Activated CD4-positive, alpha-beta T cell treated with anti-CD3 and anti-CD28 coated beads for 36 hours (primary cell): Measurements from ENCODE around the gene KDM5A. TPM values are rescaled to one million over a fixed set of nuclear protein-coding genes. Genes with fewer than 3 reads are reported as not detected.
"Not testable (repeated sequence)": the region's sequence is repeated elsewhere in the genome, so short reads cannot be mapped to it uniquely, and the experiment has no call there.

Source experiments
- ATAC-seq: fragments of 200-7000 bp; cut with Tn5 transposase; one replicate; pipeline ENCODE4 v1.10.0; 2021; ENCODE audit warnings: mild to moderate bottlenecking, moderate library complexity
- CTCF ChIA-PET: fragments of 350-600 bp; sonication (Branson Sonifier 250); formaldehyde crosslinking; loops from one replicate; lab custom pipeline; 2021; ENCODE audit warnings: antibody characterized with exemption; lab: Charles Lee
- POLR2A ChIA-PET: fragments of 350-600 bp; sonication (Branson Sonifier 250); formaldehyde crosslinking; loops from one replicate; lab custom pipeline; 2021; ENCODE audit warnings: antibody characterized with exemption, inconsistent platforms; lab: Charles Lee
- DNase-seq: peaks from one replicate; pipeline ENCODE4 v3.0.0-alpha.2; 2020
- H3K27ac Mint-ChIP-seq: one replicate; pipeline ENCODE4 v1.8.0; 2021; ENCODE audit warnings: mixed read lengths
- H3K27me3 Mint-ChIP-seq: one replicate; pipeline ENCODE4 v1.8.0; 2021; ENCODE audit warnings: mixed read lengths
- H3K36me3 Mint-ChIP-seq: one replicate; pipeline ENCODE4 v1.8.0; 2021; ENCODE audit warnings: low read depth, mixed read lengths
- H3K4me1 Mint-ChIP-seq: one replicate; pipeline ENCODE4 v1.8.0; 2021; ENCODE audit warnings: mixed read lengths
- H3K4me3 Mint-ChIP-seq: one replicate; pipeline ENCODE4 v1.8.0; 2021; ENCODE audit warnings: mild to moderate bottlenecking, moderate library complexity, mixed read lengths
- H3K9me3 Mint-ChIP-seq: one replicate; pipeline ENCODE4 v1.8.0; 2021; ENCODE audit warnings: low read depth, mixed read lengths
- intact Hi-C, 2 experiments: fragments of 100-400 bp; cut with DNase I in 1 of 2; cut with micrococcal nuclease in 1 of 2; formaldehyde crosslinking; loops; one replicate each; pipeline versions ENCODE4 v1.14.2 to v1.15.1; 2022 to 2024; cut with DNase I, micrococcal nuclease
- total RNA-seq, 2 experiments: library from RNA; stranded (reverse); gene quantifications; one replicate each; pipeline ENCODE4 v1.2.3, GENCODE V29; 2021

Gene KDM5A
- total RNA-seq, 2 experiments from 2014 or later: 40.3 to 58.7 TPM

DNA sequence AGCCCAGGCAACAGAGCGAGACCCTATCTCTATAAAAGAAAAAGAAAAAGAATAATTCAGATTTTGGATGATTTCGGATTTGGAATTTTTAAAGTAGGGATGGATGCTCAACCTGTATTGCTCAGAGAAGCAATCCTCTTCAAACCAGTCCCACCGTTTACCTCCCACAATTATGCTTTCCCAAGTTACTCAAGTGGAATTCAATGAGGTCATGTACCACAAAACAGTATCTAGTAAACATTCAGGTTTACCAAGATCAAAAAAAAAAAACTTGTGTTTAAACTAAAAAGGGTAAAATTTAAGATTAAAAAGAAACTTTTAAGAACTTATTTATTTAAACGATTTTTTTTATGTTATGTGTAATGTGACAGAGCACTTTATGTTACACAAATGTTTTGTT, 2.5 kb downstream of the KDM5A start:
- Mint-ChIP-seq H3K4me1 (peaks cover 30% of the 10 kb centered on the region), H3K9me3 (no peaks in the 10 kb centered on the region), H3K36me3 (peaks cover 42% of the 10 kb centered on the region), H3K27ac (no peak overlapping the region), H3K27me3 (no peaks in the 10 kb centered on the region), H3K4me3 (peak overlapping the region; percentile 89)
- ChIA-PET POLR2A (no interaction called here), CTCF (interaction anchor here (1.0 kb wide), 2 partner anchors 9 to 66 kb away, joined by 3 read pairs; no protein-coding TSS in a partner anchor)
- intact Hi-C loops: loop anchor here in 1 of 2 experiments (5.0 kb wide), 1 partner anchor 1206 kb away; the partner anchor contains the start of gene FBXL14
- ATAC-seq: no peak
- no peak for DNase-seq

DNA sequence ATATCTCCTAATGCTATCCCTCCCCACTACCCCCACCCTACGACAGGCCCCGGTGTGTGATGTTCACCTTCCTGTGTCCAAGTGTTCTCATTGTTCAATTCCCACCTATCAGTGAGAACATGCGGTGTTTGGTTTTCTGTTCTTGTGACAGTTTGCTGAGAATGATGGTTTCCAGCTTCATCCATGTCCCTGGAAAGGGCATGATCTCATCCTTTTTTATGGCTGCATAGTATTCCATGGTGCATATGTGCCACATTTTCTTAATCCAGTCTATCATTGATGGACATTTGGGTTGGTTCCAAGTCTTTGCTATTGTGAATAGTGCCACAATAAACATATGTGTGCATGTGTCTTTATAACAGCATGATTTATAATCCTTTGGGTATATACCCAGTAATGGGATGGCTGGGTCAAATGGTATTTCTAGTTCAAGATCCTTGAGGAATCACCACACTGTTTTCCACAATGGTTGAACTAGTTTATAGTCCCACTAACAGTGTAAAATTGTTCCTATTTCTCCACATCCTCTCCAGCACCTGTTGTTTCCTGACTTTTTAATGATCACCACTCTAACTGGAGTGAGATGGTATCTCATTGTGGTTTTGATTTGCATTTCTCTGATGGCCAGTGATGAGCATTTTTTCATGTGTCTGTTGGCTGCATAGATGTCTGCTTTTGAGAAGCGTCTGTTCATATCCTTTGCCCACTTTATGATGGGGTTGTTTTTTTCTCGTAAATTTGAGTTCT, 18.2 kb downstream of the KDM5A start:
- POLR2A ChIA-PET: not testable (repeated sequence)

DNA sequence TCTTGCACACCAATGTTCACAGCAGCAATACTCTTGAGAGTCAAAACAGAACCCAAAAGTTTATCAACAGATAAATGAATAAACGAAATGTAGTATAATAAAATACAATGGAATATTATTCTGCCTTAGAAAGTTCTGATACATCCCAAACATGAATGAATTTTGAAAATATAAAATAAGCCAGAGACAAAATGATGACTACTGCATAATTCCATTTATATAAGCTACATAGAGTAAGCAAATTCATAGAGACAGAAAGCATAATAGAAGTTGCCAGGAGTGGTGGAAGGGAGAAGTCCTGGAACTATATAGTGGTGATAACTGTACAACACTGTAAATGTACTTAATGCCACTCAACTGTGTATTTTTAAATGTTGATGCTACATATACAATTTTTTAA, 21.1 kb downstream of the KDM5A start:
- intact Hi-C loops: no loop called here
- Mint-ChIP-seq H3K27ac (no peak overlapping the region), H3K27me3 (no peaks in the 10 kb centered on the region), H3K36me3 (peaks cover 85% of the 10 kb centered on the region), H3K4me3 (no peak overlapping the region), H3K4me1 (no peaks in the 10 kb centered on the region), H3K9me3 (peaks cover 3% of the 10 kb centered on the region)
- DNase-seq: no peak
- CTCF ChIA-PET: interaction anchor here (0.8 to 1.0 kb wide), 2 partner anchors 15 to 37 kb away, joined by 3 read pairs; no protein-coding TSS in a partner anchor
- ATAC-seq: no peak
- POLR2A ChIA-PET: no interaction called here

More for the DNA sequence above, 18.2 kb downstream of the KDM5A start:
- intact Hi-C loops, H3K4me3 Mint-ChIP-seq, H3K9me3 Mint-ChIP-seq, H3K27ac Mint-ChIP-seq, CTCF ChIA-PET, ATAC-seq, DNase-seq, H3K4me1 Mint-ChIP-seq, H3K27me3 Mint-ChIP-seq: not testable (repeated sequence)
- peaks cover 87% of the 10 kb centered on the region for H3K36me3 Mint-ChIP-seq

DNA sequence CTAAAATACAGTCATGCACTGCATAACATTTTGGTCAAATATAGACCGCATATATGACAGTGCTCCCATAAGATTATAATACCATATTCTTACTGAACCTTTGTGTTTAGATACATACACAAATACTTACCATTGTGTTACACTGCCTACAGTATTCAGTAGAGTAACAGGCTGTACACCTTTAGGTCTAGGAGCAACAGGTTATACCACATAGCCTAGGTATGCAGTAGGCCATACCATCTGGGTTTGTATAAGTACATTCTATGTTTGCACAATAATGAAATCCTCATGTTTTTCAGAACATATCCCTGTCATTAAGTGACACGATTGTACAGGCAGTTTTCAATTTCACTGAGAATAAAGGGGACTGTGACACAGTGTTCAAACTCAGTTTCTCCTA, 22.3 kb downstream of the KDM5A start:
- Mint-ChIP-seq H3K4me1 (no peaks in the 10 kb centered on the region), H3K36me3 (peaks cover 84% of the 10 kb centered on the region), H3K9me3 (peaks cover 3% of the 10 kb centered on the region), H3K4me3 (no peak overlapping the region), H3K27ac (no peak overlapping the region), H3K27me3 (no peaks in the 10 kb centered on the region)
- ATAC-seq (no peak), DNase-seq (no peak)
- intact Hi-C loops: no loop called here
- POLR2A ChIA-PET: no interaction called here
- CTCF ChIA-PET: no interaction called here

DNA sequence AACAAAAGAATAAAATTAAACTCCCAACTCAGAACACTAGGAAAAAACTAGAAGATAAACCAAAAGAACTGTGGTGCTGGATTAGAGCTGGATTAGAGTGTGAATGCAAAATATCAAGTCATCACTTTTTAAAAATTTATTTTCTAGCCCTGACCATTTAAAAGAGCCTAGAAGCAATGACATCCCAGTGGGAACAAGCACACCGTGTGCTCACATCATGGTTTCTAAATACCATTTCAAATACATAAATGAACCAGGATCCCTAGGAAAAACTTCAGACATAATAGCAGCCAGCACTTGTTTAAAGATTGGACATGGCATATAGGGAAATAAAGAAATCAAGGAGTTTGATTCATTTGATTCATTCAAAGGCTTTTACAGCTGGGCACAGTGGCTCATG, 30.0 kb downstream of the KDM5A start:
- peaks cover 3% of the 10 kb centered on the region for H3K9me3 Mint-ChIP-seq
- no peak for DNase-seq
- H3K27me3 Mint-ChIP-seq: no peaks in the 10 kb centered on the region
- no peak overlapping the region for H3K27ac Mint-ChIP-seq
- peaks cover 15% of the 10 kb centered on the region for H3K4me1 Mint-ChIP-seq
- ChIA-PET CTCF (interaction anchor here (1.5 kb wide), 1 partner anchor 26 kb away, joined by 3 read pairs; no protein-coding TSS in a partner anchor), POLR2A (no interaction called here)
- peaks cover 71% of the 10 kb centered on the region for H3K36me3 Mint-ChIP-seq
- no peak for ATAC-seq
- intact Hi-C loops: no loop called here
- H3K4me3 Mint-ChIP-seq: no peak overlapping the region

DNA sequence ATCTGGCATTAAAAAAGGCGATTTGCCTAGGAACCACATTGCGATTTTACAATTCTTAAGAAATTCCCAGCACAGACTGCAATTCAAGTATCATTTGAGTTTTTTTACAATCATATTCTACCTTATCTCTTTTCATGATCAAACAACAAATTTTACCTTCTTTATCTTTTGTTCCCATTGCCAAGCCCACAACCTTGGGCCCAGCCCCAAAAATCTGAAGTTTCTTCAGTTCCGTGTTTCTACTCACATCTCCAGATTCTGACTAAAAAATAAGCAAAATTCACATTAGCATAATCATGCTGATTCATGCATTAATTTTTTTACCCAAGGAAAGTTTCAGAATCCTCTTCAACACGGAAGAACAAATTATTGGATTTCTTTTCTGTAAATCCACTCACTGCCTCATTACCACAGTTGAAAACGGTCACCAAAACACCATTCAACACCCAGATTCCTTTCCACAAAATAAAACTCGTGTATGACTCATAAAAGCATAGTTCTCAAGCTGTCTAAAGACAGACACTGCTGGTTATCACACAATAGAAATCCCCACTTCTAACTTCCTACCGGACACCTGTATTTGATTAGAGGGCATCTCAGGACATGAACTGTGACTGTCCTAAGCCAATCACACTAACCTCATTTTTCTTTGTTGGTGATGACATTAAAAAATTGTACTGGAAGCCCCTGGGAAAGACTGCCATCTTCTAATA, 32.7 kb downstream of the KDM5A start:
- DNase-seq: no peak
- Mint-ChIP-seq H3K4me1 (peaks cover 15% of the 10 kb centered on the region), H3K27me3 (no peaks in the 10 kb centered on the region), H3K27ac (peak overlapping the region; percentile 7), H3K36me3 (peaks cover 66% of the 10 kb centered on the region), H3K9me3 (peaks cover 3% of the 10 kb centered on the region), H3K4me3 (no peak overlapping the region)
- intact Hi-C loops: no loop called here
- CTCF ChIA-PET: no interaction called here
- ATAC-seq: peak; percentile 30
- POLR2A ChIA-PET: no interaction called here

DNA sequence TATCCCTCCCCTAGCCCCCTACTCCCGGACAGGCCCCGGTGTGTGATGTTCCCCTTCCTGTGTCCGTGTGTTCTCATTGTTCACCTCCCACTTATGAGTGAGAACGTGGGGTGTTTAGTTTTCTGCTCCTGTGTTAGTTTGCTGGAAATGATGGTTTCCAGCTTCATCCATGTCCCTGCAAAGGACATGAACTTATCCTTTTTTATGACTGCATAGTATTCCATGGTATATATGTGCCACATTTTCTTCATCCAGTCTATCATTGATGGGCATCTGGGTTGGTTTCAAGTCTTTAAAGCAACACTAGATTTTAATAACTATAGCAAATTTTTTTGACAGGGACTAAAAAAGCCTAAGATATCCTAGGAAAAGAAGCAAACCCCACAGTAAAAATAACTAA, 37.9 kb downstream of the KDM5A start:
- DNase-seq, ATAC-seq, H3K4me3 Mint-ChIP-seq, H3K27me3 Mint-ChIP-seq, H3K27ac Mint-ChIP-seq, intact Hi-C loops, H3K9me3 Mint-ChIP-seq, POLR2A ChIA-PET: not testable (repeated sequence)
- Mint-ChIP-seq H3K36me3 (peaks cover 70% of the 10 kb centered on the region), H3K4me1 (peaks cover 12% of the 10 kb centered on the region)
- CTCF ChIA-PET: interaction anchor here (1.1 to 1.2 kb wide), 2 partner anchors 12 to 102 kb away, joined by 3 read pairs; no protein-coding TSS in a partner anchor

DNA sequence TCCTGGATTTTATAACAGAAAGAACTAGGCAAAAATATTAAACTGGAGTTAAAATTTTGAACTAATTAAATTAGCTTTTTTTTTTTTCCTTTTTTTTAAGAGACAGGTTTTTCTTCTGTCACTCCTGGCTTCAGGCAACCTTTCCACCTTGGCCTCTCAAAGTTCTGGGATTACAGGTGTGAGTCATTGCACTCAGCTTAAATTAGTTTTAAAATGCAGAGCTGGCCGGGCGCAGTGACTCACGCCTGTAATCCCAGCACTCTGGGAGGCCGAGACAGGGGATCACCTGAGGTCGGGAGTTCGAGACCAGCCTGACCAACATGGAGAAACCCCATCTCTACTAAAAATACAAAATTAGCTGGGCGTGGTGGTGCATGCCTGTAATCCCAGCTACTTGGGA, 39.5 kb downstream of the KDM5A start:
- H3K4me3 Mint-ChIP-seq, H3K27ac Mint-ChIP-seq, ATAC-seq, CTCF ChIA-PET, intact Hi-C loops, DNase-seq, H3K27me3 Mint-ChIP-seq, H3K9me3 Mint-ChIP-seq: not testable (repeated sequence)
- Mint-ChIP-seq H3K4me1 (peaks cover 27% of the 10 kb centered on the region), H3K36me3 (peaks cover 75% of the 10 kb centered on the region)
- POLR2A ChIA-PET: interaction anchor here (0.7 kb wide), 1 partner anchor 597 kb away, joined by 3 read pairs; no protein-coding TSS in a partner anchor

DNA sequence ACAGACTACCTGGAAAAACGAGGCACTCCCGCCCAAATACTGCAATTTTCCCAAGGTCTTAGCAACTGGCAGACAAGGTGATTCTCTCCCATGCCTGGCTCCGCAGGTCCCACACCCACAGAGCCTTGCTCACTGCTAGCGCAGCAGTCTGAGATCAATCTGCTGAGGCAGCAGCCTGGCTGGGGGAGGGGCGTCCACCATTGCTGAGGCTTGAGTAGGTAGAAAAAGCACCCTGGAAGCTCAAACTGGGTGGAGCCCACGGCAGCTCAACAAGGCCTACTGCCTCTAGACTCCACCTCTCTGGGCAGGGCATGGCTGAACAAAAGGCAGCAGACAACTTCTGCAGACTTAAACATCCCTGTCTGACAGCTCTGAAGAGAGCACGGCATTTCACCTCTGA, 46.1 kb downstream of the KDM5A start:
- H3K9me3 Mint-ChIP-seq, DNase-seq, intact Hi-C loops, H3K27ac Mint-ChIP-seq, H3K4me3 Mint-ChIP-seq, H3K27me3 Mint-ChIP-seq, ATAC-seq: not testable (repeated sequence)
- ChIA-PET POLR2A (interaction anchor here (0.6 kb wide), 1 partner anchor 10 kb away, joined by 7 read pairs; no protein-coding TSS in a partner anchor), CTCF (interaction anchor here (0.9 kb wide), 1 partner anchor 10 kb away, joined by 6 read pairs; no protein-coding TSS in a partner anchor)
- Mint-ChIP-seq H3K36me3 (peaks cover 80% of the 10 kb centered on the region), H3K4me1 (peaks cover 31% of the 10 kb centered on the region)

DNA sequence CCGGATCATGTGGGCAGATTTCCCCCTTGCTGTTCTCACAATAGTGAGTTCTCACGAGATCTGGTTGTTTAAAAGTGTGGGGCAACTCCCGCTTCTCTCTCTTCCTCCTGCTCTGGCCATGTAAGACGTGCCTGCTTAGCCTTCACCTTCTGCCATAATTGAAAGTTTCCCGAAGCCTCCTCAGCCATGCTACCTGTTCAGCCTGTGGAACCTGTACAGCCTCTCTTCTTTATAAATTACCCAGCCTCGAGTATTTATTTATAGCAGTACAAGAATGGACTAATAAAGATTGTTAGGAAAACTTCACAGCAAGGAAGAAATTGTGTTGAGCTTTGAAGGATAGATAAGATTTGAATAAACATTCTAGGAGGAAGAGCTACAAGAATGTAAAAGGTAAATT, 52.1 kb downstream of the KDM5A start:
- no peak for ATAC-seq
- no peak for DNase-seq
- H3K9me3 Mint-ChIP-seq: no peaks in the 10 kb centered on the region
- peaks cover 51% of the 10 kb centered on the region for H3K36me3 Mint-ChIP-seq
- intact Hi-C loops: no loop called here
- ChIA-PET POLR2A (no interaction called here), CTCF (no interaction called here)
- H3K4me1 Mint-ChIP-seq: peaks cover 17% of the 10 kb centered on the region
- no peaks in the 10 kb centered on the region for H3K27me3 Mint-ChIP-seq
- H3K4me3 Mint-ChIP-seq: no peak overlapping the region
- H3K27ac Mint-ChIP-seq: peak overlapping the region; percentile 20

DNA sequence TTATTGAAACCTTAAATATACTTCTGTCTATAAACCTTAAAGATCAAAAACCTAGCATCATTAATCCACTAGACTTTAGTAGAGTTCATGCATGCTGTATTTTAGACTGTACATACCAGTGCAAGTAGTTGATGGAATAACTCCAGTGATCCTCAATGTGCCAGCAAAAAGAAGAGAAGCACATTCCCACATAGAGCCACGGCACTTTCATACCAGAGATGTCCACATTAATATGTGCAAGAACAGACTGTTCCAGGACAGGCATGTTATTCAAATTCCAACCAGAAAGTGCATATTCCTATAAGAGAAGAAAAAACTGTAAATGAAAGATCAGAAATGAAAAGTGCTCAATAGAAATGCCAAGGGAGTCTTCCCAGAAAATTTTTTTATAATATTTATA, 55.0 kb downstream of the KDM5A start:
- ChIA-PET CTCF (interaction anchor here (0.7 kb wide), 1 partner anchor 483 kb away, joined by 3 read pairs; no protein-coding TSS in a partner anchor), POLR2A (no interaction called here)
- Mint-ChIP-seq H3K27me3 (no peaks in the 10 kb centered on the region), H3K4me1 (peaks cover 19% of the 10 kb centered on the region), H3K36me3 (peaks cover 40% of the 10 kb centered on the region), H3K9me3 (no peaks in the 10 kb centered on the region), H3K4me3 (no peak overlapping the region), H3K27ac (no peak overlapping the region)
- DNase-seq (no peak), ATAC-seq (no peak)
- intact Hi-C loops: no loop called here
